Central memory CD4-positive, alpha-beta T cell (primary cell): ENCODE data around the gene UBE3B.

Experiments used
- DNase-seq: peaks from one replicate; pipeline ENCODE4 v3.0.0; 2022

UBE3B gene

GRCh38 chr12:109578330-109578927 is 101.0 kb downstream of the UBE3B start:
- DNase-seq: no peak

DNA sequence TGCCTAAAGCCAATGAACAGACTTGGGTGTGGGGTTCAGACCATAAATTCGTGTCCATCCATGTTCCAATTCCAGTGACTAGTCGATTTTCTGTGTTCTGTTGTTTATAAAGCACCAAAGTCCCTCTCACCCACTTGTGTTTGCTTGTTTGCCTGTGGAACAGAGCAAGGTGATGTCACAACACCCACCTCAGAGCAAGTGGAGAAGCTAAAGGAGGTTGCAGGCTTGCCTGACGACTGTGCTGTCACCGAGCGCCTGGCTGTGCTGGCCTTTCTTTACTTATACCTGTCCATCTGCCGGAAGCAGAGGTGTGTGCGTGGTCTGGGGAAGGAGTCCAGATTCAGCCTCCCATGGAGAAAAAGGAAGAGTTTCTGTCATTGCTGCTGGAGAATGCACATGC is 102.2 kb downstream of the UBE3B start:
- no peak for DNase-seq

DNA sequence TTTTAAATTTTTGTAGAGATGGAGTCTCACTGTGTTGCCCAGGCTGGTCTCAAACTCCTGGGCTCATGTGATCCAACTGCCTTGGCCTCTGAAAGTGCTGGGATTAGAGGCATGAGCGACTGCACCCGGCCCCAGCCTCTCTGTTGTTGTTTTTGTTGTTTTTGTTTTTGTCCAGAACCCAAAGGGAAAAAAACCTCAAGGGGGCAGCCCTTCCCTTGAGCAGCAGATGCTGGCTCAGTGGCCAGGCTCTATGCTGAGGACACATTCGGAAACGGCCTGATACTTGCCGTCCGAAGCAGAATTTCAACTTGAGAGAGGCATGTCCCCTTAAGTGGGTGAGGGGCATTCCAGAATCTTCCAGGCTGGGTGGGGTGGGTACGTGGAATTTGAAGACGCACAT is 102.8 kb downstream of the UBE3B start:
- no peak for DNase-seq

DNA sequence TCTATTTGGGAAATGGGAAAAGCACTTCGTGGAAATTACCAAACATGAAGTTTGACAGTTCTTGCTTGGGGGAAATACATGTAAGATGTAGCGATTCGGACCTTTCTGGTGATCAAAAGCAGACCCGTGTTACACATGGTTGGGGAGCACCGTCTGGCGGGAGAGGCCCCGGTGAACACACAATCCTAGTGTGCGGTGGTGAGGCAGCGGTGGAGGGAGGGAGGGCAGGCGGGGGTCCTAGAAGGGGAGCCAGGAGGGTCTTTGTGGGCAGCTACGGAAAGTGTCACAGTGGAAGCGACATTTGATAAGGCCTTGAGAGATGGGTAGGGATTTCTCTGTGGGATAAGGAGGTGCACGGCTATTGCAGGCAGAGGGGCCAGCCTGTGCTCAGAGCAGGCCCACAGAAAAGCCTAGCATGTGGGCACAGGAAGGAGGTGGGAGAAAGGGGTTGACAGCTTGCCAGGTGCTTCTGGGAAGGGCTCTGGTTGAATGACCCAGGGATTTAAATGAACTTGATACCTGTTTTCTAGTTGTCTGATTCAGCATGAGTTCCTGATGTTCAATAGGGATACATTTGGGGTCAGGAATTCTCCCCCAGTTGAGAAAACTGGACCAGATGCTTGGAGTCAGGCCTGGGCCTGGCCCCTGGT is 103.4 kb downstream of the UBE3B start:
- no peak for DNase-seq

- DNase-seq: no peak
Observed at GRCh38 chr12:109581334-109581691, 103.9 kb downstream of the UBE3B start.

DNA sequence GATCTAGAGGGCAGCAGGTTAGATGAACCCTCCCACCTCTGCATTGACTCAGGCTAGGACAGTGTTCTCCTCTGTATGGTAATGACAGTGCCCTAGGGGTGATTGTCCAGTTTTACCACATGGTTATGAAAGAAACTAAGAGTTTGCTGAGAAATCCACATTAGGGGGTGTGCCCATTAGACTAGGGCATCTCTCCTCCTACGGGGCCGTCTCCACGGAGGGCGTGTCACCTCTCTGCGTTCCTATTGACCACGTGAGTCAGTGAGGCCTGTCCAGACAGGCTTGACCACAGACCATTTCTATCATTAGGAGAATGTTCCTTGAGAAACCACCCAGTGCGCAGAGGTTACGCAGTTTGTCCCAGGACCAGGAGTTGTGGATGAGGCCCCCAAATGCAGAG is 104.4 kb downstream of the UBE3B start:
- DNase-seq: no peak

DNA sequence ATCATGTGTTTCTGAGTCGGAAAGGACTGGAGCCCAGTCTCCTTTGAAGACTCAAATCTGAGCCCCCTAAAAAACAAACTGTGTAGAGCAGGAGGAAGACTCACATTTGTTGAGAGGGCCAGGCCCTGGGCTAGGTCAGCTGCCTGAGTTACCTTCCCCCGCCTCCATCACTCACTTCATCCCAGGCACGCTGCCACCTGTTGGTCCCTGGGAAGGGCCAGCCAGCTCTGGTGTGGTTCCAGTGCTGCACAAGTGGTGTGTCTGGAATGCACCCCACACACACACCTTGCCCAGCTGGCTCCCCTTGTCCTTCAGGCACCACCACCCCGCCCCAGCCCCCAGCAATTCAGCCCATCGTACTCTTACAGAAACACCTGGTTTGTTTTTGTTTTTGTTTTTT is 105.2 kb downstream of the UBE3B start:
- no peak for DNase-seq

DNA sequence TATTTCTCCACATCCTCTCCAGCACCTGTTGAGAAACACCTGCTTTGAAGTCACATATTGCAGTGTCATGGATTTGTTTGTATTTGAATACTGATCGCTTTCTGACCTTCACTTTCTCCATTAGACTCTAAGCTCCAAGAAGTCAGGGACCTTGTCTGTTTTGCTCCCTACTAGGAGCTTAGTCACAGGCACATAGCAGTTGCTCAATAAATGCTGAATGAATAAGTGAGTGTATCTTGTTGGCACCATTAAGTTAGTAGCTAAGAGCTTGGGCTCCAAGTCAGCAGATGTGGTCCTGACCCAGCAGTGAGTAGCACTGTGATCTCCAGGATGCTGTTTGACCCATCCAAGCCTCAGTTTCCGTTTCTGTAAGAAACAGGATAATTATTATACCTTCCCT is 106.3 kb downstream of the UBE3B start:
- no peak for DNase-seq
